LNCaP clone FGC (cell line): Measurements from ENCODE around the gene SLC9A7.

Source experiments
- DNase-seq: peaks from one replicate; pipeline ENCODE4 v3.0.0-alpha.2; 2011; ENCODE audit warnings: low read depth
- H3K4me3 ChIP-seq: 2 replicates; pipeline ENCODE4 v1.5.1; 2011; ENCODE audit warnings: mild to moderate bottlenecking, low read depth, low read length, control low read depth
- TF ChIP-seq, protein P1 (sequence below): IDR thresholded peaks from 2 replicates; pipeline ENCODE4 v1.5.1; 2012; ENCODE audit warnings: mild to moderate bottlenecking; ENCODE audit not compliant: control insufficient read depth, insufficient read depth; ENCODE audit errors: extremely low read depth

Gene SLC9A7

DNA sequence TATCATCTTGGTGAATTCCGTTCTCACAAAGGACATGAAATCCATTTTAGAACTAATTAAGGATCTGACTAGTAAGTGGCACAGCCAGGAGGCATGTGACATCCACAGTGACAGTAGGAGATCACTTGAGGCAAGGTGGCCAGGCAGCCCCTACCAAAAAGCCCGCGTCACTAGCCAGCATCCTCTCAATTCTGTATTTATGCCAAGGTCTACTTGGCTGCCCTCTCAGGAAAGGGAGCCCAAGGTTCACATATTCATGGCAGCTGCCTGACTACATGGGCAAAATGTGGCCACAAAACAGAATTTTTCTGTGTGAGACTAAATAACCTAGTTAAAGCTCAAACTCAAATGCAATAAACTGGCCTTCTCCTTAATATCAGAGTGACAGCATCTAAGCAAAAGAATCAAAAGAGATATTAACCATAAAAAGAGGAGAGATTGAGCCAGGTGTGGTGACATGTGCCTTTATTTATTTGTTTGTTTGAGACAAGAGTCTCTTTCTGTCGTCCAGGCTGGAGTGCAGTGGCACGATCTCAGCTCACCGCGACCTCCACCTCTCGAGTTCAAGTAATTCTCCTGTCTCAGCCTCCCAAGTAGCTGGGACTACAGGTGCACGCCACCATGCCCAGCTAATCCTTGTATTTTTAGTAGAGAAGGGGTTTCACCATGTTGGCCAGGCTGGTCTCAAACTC is 51.5 kb downstream of the SLC9A7 start:
- no peak for DNase-seq
- TF ChIP-seq, protein P1, sequence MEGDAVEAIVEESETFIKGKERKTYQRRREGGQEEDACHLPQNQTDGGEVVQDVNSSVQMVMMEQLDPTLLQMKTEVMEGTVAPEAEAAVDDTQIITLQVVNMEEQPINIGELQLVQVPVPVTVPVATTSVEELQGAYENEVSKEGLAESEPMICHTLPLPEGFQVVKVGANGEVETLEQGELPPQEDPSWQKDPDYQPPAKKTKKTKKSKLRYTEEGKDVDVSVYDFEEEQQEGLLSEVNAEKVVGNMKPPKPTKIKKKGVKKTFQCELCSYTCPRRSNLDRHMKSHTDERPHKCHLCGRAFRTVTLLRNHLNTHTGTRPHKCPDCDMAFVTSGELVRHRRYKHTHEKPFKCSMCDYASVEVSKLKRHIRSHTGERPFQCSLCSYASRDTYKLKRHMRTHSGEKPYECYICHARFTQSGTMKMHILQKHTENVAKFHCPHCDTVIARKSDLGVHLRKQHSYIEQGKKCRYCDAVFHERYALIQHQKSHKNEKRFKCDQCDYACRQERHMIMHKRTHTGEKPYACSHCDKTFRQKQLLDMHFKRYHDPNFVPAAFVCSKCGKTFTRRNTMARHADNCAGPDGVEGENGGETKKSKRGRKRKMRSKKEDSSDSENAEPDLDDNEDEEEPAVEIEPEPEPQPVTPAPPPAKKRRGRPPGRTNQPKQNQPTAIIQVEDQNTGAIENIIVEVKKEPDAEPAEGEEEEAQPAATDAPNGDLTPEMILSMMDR, result no peak
- no peak overlapping the region for H3K4me3 ChIP-seq

DNA sequence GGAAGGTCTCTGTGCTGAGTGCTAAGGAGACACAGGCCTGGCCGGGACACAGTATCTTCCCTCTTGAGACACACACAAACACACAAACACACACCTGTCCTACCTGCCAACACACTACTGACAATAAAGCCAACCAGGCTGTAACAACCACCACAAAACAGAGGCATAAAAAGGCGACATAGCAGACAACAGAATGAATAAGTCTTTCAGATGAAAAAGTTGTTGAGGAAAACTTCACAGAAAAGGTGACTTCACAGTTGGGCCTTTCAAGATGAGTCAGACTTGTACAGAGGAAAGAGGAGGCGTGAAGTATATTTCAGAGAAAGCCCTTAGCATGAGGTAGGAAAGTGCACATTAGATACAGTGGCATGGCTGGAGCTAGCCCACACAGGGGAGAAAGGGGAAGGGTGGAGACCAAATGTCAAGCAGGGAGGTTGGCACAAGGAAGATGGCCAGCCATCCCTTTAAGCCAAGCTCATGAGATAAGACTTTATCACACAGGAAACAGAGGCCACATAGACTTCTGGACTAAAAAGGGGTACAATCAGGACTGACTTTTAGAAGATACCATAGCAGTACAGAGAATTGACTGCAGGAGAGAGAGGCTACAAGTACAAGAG is 54.0 kb downstream of the SLC9A7 start:
- TF ChIP-seq, protein P1, result no peak
- DNase-seq, result no peak
- no peak overlapping the region for H3K4me3 ChIP-seq

DNA sequence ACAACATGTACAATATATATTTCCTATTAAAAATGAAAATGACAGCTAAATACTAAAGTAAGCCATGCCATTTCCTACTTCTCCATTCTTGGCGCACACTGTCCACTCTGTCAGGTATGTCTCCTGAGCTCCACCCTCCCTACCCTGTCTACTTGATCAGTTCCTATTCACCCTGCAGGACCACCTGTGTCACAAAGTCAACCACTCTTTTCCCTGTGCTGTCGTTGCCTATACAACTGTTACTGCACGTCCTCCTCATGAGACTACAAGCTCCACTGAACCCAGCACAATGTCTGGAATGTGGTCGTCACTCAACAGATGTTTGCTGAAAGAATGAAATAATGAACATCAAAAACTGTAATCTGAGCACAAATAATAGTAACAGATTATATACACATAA is 54.9 kb downstream of the SLC9A7 start:
- TF ChIP-seq, protein P1, result no peak
- no peak for DNase-seq
- H3K4me3 ChIP-seq, result no peak overlapping the region

DNA sequence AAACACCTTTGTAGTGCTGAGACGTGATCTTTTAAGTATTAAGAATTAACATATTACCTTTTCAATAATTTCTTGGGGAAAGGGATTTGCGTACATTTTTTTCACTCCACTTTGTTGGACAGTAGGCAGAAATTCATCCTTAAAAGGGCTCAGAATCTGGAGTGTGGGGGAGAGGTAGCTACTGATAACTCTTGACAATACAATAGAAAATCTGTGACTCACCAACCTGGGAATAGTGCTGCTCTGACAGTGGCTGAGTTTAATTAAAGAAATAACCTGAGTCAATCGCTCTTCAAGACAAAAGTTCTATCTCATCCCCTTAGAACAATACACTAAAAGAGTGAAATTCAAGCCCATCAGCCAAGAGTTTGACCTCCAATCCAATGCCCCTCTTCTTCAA is 60.2 kb downstream of the SLC9A7 start:
- TF ChIP-seq, protein P1, result no peak
- no peak overlapping the region for H3K4me3 ChIP-seq
- no peak for DNase-seq

DNA sequence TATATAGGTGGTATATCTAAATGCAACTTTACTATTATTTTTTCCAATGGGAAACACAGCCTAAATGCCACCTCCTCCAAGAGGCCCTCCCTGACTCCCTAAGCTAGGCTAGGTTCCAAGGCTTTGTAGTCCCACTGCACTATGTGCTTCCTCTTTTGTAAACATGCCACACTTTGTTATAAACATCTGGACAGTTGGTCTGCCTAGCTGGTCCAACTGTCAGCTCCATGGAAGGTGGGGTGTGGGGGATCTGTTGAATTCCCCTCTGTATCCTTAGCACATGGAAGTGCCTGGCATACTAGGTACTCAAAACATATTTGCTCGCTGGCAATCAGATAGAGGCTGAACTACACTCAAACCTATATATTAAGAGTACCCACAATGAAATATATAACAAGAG is 63.4 kb downstream of the SLC9A7 start:
- H3K4me3 ChIP-seq, result no peak overlapping the region
- TF ChIP-seq, protein P1, result no peak
- DNase-seq, result no peak

DNA sequence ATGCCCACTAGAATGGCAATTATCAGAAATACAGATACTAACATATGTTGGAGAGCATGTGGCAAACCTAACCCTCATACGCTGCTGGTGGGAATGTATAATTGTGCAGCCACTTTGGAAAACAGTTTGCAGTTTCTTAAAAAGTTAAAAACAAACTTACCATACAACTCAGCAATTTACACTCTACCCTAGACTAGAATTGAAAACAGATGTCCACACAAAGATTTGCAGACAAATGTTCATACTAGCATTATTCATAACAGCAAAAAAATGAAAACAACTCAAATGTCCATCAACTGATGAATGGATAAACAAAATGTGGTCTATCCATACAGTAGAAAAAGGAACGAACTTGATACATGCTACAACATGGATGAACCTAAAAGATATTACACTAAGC is 64.4 kb downstream of the SLC9A7 start:
- H3K4me3 ChIP-seq, result no peak overlapping the region
- DNase-seq, result no peak
- TF ChIP-seq, protein P1, result no peak

DNA sequence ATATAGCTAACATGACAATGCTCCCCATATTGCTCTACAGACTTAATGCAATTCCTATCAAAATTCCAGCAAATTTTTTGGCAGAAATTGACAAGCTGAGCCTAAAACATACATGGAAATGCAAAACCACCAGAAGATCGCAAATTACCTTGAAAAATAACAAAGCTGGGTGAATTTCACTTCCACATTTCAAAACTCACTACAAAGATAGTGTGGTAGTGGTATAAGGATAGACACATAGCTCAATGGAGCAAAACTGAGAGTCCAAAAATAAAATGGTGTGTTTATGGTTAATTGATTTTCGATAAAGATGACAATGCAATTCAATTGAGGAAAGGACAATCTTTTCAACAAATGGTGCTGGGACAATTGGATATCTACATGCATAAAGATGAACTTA is 65.8 kb downstream of the SLC9A7 start:
- no peak overlapping the region for H3K4me3 ChIP-seq
- TF ChIP-seq, protein P1, result no peak
- no peak for DNase-seq
